ENCODE data around the gene TOGARAM1. TPM values are rescaled to one million over a fixed set of nuclear protein-coding genes. Genes with fewer than 3 reads are reported as not detected.

TOGARAM1 gene
- total RNA-seq, 1 donor from 2014 or later: 12.6 TPM

DNA sequence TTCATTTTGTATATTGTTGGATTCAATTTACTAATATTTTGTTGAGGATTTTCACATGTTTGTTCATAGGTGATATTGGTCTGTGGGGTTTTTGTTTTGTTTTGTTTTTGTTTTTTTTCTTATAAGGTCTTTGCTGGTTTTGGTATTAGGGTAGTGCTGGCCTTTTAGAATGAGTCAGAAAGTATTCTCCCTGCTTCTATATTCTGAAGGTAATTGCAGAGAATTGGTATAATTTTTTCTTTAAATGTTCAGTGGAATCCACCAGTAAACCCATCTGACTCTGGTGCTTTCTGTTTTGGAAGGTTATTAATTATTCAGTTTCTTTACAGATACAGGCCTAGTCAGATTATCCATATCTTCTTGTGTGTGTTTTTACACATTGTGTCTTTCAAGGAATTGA, 8.9 kb downstream of the TOGARAM1 start:
- intact Hi-C loops (cut with DNase I): no loop called here
- TF ChIP-seq CTCF (IDR thresholded peaks at IDR 0.05): no peak
- H3K4me3 ChIP-seq: no peak overlapping the region
- ATAC-seq (no peak), DNase-seq (no peak)
- H3K4me1 ChIP-seq: peaks cover 15% of the 10 kb centered on the region
- no peaks in the 10 kb centered on the region for H3K36me3 ChIP-seq
- no peak overlapping the region for H3K27ac ChIP-seq
- H3K9me3 ChIP-seq: no peaks in the 10 kb centered on the region
- no peaks in the 10 kb centered on the region for H3K27me3 ChIP-seq

DNA sequence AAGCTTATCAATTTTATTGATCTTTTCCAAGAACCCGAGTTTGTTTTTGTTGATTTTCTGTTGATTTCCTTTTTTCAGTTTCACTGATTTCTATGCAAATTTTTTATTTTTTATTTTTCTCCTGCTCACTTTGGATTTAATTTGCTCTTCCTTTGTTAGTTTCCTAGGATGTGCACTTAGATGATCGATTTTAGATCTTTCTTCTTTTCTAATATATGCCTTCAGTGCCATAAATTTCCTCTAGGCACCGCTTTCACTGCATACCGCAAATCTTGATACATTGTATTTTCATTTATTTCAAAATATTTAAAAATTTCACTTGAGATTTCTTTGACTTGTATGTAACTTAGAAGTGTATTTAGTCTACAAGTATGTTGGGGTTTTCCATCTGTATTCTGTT, 9.5 kb downstream of the TOGARAM1 start:
- Histone ChIP-seq H3K36me3 (no peaks in the 10 kb centered on the region), H3K4me1 (peaks cover 12% of the 10 kb centered on the region), H3K27ac (no peak overlapping the region), H3K27me3 (no peaks in the 10 kb centered on the region), H3K4me3 (no peak overlapping the region), H3K9me3 (no peaks in the 10 kb centered on the region)
- DNase-seq (no peak), ATAC-seq (no peak)
- intact Hi-C loops (cut with DNase I): no loop called here
- TF ChIP-seq CTCF (IDR thresholded peaks at IDR 0.05): no peak

DNA sequence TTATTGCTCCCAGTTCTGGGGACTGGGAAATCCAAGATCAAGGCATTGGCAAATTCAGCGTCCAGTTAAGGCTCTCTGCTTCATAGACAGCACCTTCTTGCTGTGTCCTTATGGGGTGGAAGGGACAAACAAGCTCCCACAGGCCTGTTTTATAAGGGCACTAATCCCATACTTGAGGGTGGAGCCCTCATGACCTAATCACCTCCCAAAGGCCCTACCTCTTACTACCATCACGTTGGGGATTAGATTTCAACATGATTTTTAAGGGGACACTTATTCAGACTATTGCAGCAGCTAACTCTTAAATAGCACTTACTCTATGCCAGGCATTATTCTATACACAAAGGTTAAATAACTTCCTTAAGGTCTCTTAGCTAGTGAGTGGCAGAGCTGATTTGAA, 17.3 kb downstream of the TOGARAM1 start:
- Histone ChIP-seq H3K4me3 (no peak overlapping the region), H3K36me3 (no peaks in the 10 kb centered on the region), H3K4me1 (no peaks in the 10 kb centered on the region), H3K9me3 (no peaks in the 10 kb centered on the region), H3K27ac (no peak overlapping the region), H3K27me3 (no peaks in the 10 kb centered on the region)
- intact Hi-C loops (cut with DNase I): no loop called here
- no peak for ATAC-seq
- DNase-seq: no peak
- TF ChIP-seq CTCF (IDR thresholded peaks at IDR 0.05): no peak

- no peak overlapping the region for H3K4me3 ChIP-seq
- no peaks in the 10 kb centered on the region for H3K27me3 ChIP-seq
- H3K27ac ChIP-seq: no peak overlapping the region
- no peaks in the 10 kb centered on the region for H3K4me1 ChIP-seq
- no peak for TF ChIP-seq CTCF (IDR thresholded peaks at IDR 0.05)
- intact Hi-C loops (cut with DNase I): no loop called here
- H3K36me3 ChIP-seq: no peaks in the 10 kb centered on the region
- ATAC-seq: no peak
- no peak for DNase-seq
- H3K9me3 ChIP-seq: no peaks in the 10 kb centered on the region
Observed at GRCh38 chr14:44979740-44980356, 17.9 kb downstream of the TOGARAM1 start.

DNA sequence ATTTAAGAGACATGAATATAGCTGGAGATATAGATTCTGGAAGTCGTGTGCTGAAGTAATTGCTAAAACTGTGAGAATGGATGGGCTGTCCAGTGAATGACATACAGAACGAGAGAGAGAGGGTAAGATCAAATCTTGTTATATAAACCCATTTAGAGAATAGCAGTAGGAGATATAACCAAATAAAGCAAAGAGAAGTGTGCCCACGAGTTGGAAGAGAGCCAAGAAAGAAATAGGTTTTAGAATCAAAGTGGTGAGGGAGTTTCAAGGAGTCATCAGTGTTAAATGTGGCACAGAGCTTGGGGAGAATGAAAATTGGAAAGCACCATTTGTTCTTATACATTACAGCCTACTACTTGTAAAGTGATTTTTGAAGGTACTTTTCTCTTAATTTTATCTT, 19.2 kb downstream of the TOGARAM1 start:
- H3K36me3 ChIP-seq: no peaks in the 10 kb centered on the region
- intact Hi-C loops (cut with DNase I): no loop called here
- no peak overlapping the region for H3K27ac ChIP-seq
- no peaks in the 10 kb centered on the region for H3K27me3 ChIP-seq
- H3K4me1 ChIP-seq: no peaks in the 10 kb centered on the region
- DNase-seq (no peak), ATAC-seq (no peak)
- H3K9me3 ChIP-seq: no peaks in the 10 kb centered on the region
- H3K4me3 ChIP-seq: no peak overlapping the region
- TF ChIP-seq CTCF (IDR thresholded peaks at IDR 0.05): no peak

- Histone ChIP-seq H3K4me3 (no peak overlapping the region), H3K36me3 (no peaks in the 10 kb centered on the region), H3K27ac (no peak overlapping the region), H3K9me3 (no peaks in the 10 kb centered on the region), H3K4me1 (no peaks in the 10 kb centered on the region), H3K27me3 (no peaks in the 10 kb centered on the region)
- no peak for DNase-seq
- no peak for ATAC-seq
- intact Hi-C loops (cut with DNase I): no loop called here
- no peak for TF ChIP-seq CTCF (IDR thresholded peaks at IDR 0.05)
Observed at GRCh38 chr14:44982594-44982993, 20.6 kb downstream of the TOGARAM1 start.

Measured in upper lobe of right lung (tissue), 1 donor.